HepG2 (cell line): ENCODE measurements around the gene CD79A. TPM values are rescaled to one million over a fixed set of nuclear protein-coding genes. Genes with fewer than 3 reads are reported as not detected.

ENCODE experiments used
- BRCA1 ChIP-seq: sonication (generic); formaldehyde crosslinking; IDR thresholded peaks from 2 replicates; pipeline ENCODE4 v1.4.0; 2020; ENCODE audit warnings: missing genetic modification reagents
- FOXO1 ChIP-seq: sonication (generic); formaldehyde crosslinking; IDR thresholded peaks from 2 replicates; pipeline ENCODE4 v1.4.0; 2020; ENCODE audit warnings: missing genetic modification reagents
- GLI4 ChIP-seq: sonication (generic); formaldehyde crosslinking; IDR thresholded peaks from 2 replicates; pipeline ENCODE4 v1.5.1; 2020; ENCODE audit warnings: missing genetic modification reagents, mild to moderate bottlenecking, moderate library complexity, borderline replicate concordance
- HDAC6 ChIP-seq: fragments of 200-600 bp; sonication (generic); IDR thresholded peaks from 2 replicates; pipeline ENCODE4 v1.7.0; 2017; ENCODE audit warnings: mild to moderate bottlenecking, antibody characterized with exemption, low read length, low read depth
- IRF9 ChIP-seq: sonication (generic); formaldehyde crosslinking; IDR thresholded peaks from 2 replicates; pipeline ENCODE4 v1.8.0; 2022; ENCODE audit warnings: missing genetic modification reagents, mild to moderate bottlenecking, borderline replicate concordance
- ISX ChIP-seq: sonication (generic); formaldehyde crosslinking; conservative IDR thresholded peaks from 2 replicates; pipeline ENCODE4 v1.5.0; 2020; ENCODE audit warnings: missing genetic modification reagents
- MED13 ChIP-seq: sonication (generic); formaldehyde crosslinking; IDR thresholded peaks from 2 replicates; pipeline ENCODE4 v1.5.0; 2020; ENCODE audit warnings: missing genetic modification reagents
- MIER3 ChIP-seq: IDR thresholded peaks from 2 replicates; pipeline ENCODE4 v1.6.1; 2016; ENCODE audit warnings: missing compliant biosample characterization, borderline replicate concordance
- NFIC ChIP-seq: IDR thresholded peaks from 2 replicates; pipeline ENCODE4 v1.6.1; 2012; ENCODE audit warnings: mild to moderate bottlenecking, low read length, inconsistent platforms
- PHF20 ChIP-seq: sonication (generic); formaldehyde crosslinking; IDR thresholded peaks from 2 replicates; pipeline ENCODE4 v1.5.0; 2020; ENCODE audit warnings: mild to moderate bottlenecking, missing genetic modification reagents
- STAT6 ChIP-seq: sonication (generic); formaldehyde crosslinking; IDR thresholded peaks from 2 replicates; pipeline ENCODE4 v1.4.0; 2020; ENCODE audit warnings: missing genetic modification reagents, mild to moderate bottlenecking, borderline replicate concordance
- YEATS4 ChIP-seq: sonication (generic); formaldehyde crosslinking; IDR thresholded peaks from 2 replicates; pipeline ENCODE4 v1.4.0; 2020; ENCODE audit warnings: missing genetic modification reagents, borderline replicate concordance
- ZBTB7B ChIP-seq: sonication (generic); formaldehyde crosslinking; IDR thresholded peaks from 2 replicates; pipeline ENCODE4 v1.4.0; 2020; ENCODE audit warnings: missing genetic modification reagents
- ZFP36 ChIP-seq: fragments of 150-350 bp; IDR thresholded peaks from 2 replicates; pipeline ENCODE4 v1.6.1; 2018; ENCODE audit warnings: borderline replicate concordance, low read length, low read depth; ENCODE audit not compliant: partially characterized antibody
- ZIK1 ChIP-seq: sonication (generic); formaldehyde crosslinking; IDR thresholded peaks from 2 replicates; pipeline ENCODE4 v1.5.0; 2020; ENCODE audit warnings: mild to moderate bottlenecking, low read depth, missing genetic modification reagents, borderline replicate concordance
- ZNF124 ChIP-seq: sonication (generic); formaldehyde crosslinking; IDR thresholded peaks from 2 replicates; pipeline ENCODE4 v1.4.0; 2020; ENCODE audit warnings: missing genetic modification reagents
- ZNF205 ChIP-seq: IDR thresholded peaks from 2 replicates; pipeline ENCODE4 v1.6.1; 2018; ENCODE audit warnings: missing biosample characterization, missing genetic modification reagents
- ZNF230 ChIP-seq: sonication (generic); formaldehyde crosslinking; IDR thresholded peaks from 2 replicates; pipeline ENCODE4 v1.4.0; 2020; ENCODE audit warnings: mild to moderate bottlenecking, missing genetic modification reagents
- ZNF263 ChIP-seq: sonication (generic); formaldehyde crosslinking; IDR thresholded peaks from 2 replicates; pipeline ENCODE4 v1.4.0; 2020; ENCODE audit warnings: missing genetic modification reagents
- ZNF329 ChIP-seq: sonication (generic); formaldehyde crosslinking; IDR thresholded peaks from 2 replicates; pipeline ENCODE4 v1.9.0; 2021; ENCODE audit warnings: low read depth, mild to moderate bottlenecking, missing genetic modification reagents
- ZNF430 ChIP-seq: sonication (generic); formaldehyde crosslinking; IDR thresholded peaks from 2 replicates; pipeline ENCODE4 v1.9.0; 2021; ENCODE audit warnings: mild to moderate bottlenecking, missing genetic modification reagents
- ZNF543 ChIP-seq: sonication (generic); formaldehyde crosslinking; IDR thresholded peaks from 2 replicates; pipeline ENCODE4 v1.4.0; 2020; ENCODE audit warnings: mild to moderate bottlenecking, missing genetic modification reagents
- ZNF547 ChIP-seq: sonication (generic); formaldehyde crosslinking; IDR thresholded peaks from 2 replicates; pipeline ENCODE4 v1.5.1; 2020; ENCODE audit warnings: mild to moderate bottlenecking, missing genetic modification reagents
- ZNF572 ChIP-seq: sonication (generic); formaldehyde crosslinking; IDR thresholded peaks from 2 replicates; pipeline ENCODE4 v1.5.1; 2020; ENCODE audit warnings: mild to moderate bottlenecking, missing genetic modification reagents
- ZNF576 ChIP-seq: sonication (generic); formaldehyde crosslinking; IDR thresholded peaks from 2 replicates; pipeline ENCODE4 v1.4.0; 2020; ENCODE audit warnings: mild to moderate bottlenecking, missing genetic modification reagents
- ZSCAN30 ChIP-seq: sonication (generic); formaldehyde crosslinking; IDR thresholded peaks from 2 replicates; pipeline ENCODE4 v1.5.0; 2020; ENCODE audit warnings: mild to moderate bottlenecking, missing genetic modification reagents
- polyA plus RNA-seq, 8 experiments: library from polyadenylated mRNA; depleted of rRNA in 3 of 8; stranded (reverse) in 7 of 8; unstranded in 1 of 8; fragments of >200 nt; fragmentation: Illumina TruSeq in 4 of 8; extraction: Trizol in 4 of 8; gene quantifications; 2 replicates each; pipeline versions ENCODE4 v1.2.1 to v1.2.3, GENCODE V29; 2011 to 2016; ENCODE audit warnings: low read depth in 4 of 8, missing spikeins in 1 of 8, mixed read lengths in 1 of 8; ENCODE audit not compliant: insufficient read depth in 1 of 8
- total RNA-seq, 5 experiments: library from RNA; depleted of rRNA; stranded (reverse); fragments of >200 nt; fragmentation: Illumina TruSeq; extraction: Trizol; gene quantifications; 2 replicates each; pipeline ENCODE4 v1.2.3, GENCODE V29; 2016; ENCODE audit warnings: low read depth in 1 of 5

CD79A gene
- total and polyA plus RNA-seq, 2 of the 13 experiments (the other 11 are each of a cell fraction or from before 2014, with no cell fraction given), result 0.24 to 0.33 TPM

GRCh38 chr19:41904118-41904870, 27.2 kb downstream of the CD79A start (continued):
- no peak for TF ChIP-seq BRCA1
- TF ChIP-seq FOXO1, result peak; percentile 80
- peak; percentile 58; the same call in 1 of the 2 replicates for TF ChIP-seq ZNF543 (CRISPR knock-in tag)
- no peak for TF ChIP-seq ZNF263 (CRISPR knock-in tag)
- peak; percentile 82; the same call in 1 of the 2 replicates for TF ChIP-seq MIER3 (CRISPR knock-in tag)
- TF ChIP-seq ZNF230 (CRISPR knock-in tag), result no peak
- peak; percentile 81; the same call in 1 of the 2 replicates for TF ChIP-seq ZBTB7B (CRISPR knock-in tag)
- no peak for TF ChIP-seq ZNF329 (CRISPR knock-in tag)
- TF ChIP-seq ZNF205 (CRISPR knock-in tag), result 0 out of 2 replicates have a peak, but pooled peaks have one; percentile 75
- no peak for TF ChIP-seq IRF9 (CRISPR knock-in tag)
- TF ChIP-seq ZNF572 (CRISPR knock-in tag), result no peak
- no peak for TF ChIP-seq ZNF576 (CRISPR knock-in tag)
- TF ChIP-seq PHF20, result no peak; the same call in 1 of the 2 replicates
- no peak for TF ChIP-seq ISX (CRISPR knock-in tag)
- TF ChIP-seq ZSCAN30 (CRISPR knock-in tag), result no peak
- TF ChIP-seq ZFP36, result peak; percentile 11
- no peak for TF ChIP-seq HDAC6
- TF ChIP-seq STAT6 (CRISPR knock-in tag), result no peak
- TF ChIP-seq ZNF547 (CRISPR knock-in tag), result no peak
- peak; percentile 66; the same call in 1 of the 2 replicates for TF ChIP-seq ZNF124 (CRISPR knock-in tag)
- no peak for TF ChIP-seq NFIC
- TF ChIP-seq GLI4, result no peak
- no peak for TF ChIP-seq MED13 (CRISPR knock-in tag)
- TF ChIP-seq ZNF430 (CRISPR knock-in tag), result no peak
- TF ChIP-seq YEATS4 (CRISPR knock-in tag), result no peak
- no peak for TF ChIP-seq ZIK1
